Stimulated activated CD4-positive, alpha-beta T cell treated with anti-CD3 and anti-CD28 coated beads, Interleukin-2, amount 100 ng/mL, for 4 hours (primary cell): ENCODE measurements around the gene ERBB3.
"Not testable (repeated sequence)": the region's sequence is repeated elsewhere in the genome, so short reads cannot be mapped to it uniquely, and the experiment has no call there.

Experiments
- DNase-seq: peaks from one replicate; pipeline ENCODE4 v3.0.0-alpha.2; 2020; ENCODE audit warnings: low read depth

The ERBB3 gene

GRCh38 chr12:56116267-56117081 is 36.5 kb downstream of the ERBB3 start, which contains the start of gene RPL41:
TSS of gene RPL41 (plus strand) at chr12:56116633.
- DNase-seq: peak; percentile 88

- not testable (repeated sequence) for DNase-seq
Measured at GRCh38 chr12:56117082-56117706, 37.2 kb downstream of the ERBB3 start.

GRCh38 chr12:56117778-56118687 is 38.1 kb downstream of the ERBB3 start, which contains the start of gene ZC3H10:
TSS of gene ZC3H10 (plus strand) at chr12:56118266. CDS start at chr12:56120563, 2,297 bp downstream.
- peak; percentile 97 for DNase-seq

GRCh38 chr12:56118688-56119357 is 38.9 kb downstream of the ERBB3 start:
- DNase-seq: no peak

DNA sequence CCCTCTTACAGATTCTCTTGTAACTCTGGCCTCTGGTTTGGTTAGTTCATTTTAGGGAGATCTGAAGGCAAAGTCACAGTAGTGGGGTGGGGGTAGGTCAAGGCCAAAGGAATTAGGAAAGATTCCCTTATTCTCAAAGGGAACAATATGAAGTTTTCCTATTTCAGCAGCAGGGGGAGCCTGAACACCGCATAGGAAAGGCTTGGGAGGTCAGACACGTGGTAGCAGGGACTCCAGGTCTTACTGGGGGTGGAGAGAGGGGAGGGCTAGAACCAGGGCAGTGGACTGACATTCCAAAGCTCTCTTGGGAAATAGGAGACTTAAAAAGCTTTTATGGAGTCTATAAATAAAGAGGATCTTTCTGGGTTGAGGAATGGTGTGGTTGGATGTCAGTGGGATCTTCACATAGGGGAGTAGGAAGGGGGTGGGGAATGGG is 39.4 kb downstream of the ERBB3 start:
- DNase-seq: peak; percentile 51

GRCh38 chr12:56120158-56120846 is 40.3 kb downstream of the ERBB3 start:
- no peak for DNase-seq

- no peak for DNase-seq
Measured at GRCh38 chr12:56121204-56121870, 41.4 kb downstream of the ERBB3 start.

DNA sequence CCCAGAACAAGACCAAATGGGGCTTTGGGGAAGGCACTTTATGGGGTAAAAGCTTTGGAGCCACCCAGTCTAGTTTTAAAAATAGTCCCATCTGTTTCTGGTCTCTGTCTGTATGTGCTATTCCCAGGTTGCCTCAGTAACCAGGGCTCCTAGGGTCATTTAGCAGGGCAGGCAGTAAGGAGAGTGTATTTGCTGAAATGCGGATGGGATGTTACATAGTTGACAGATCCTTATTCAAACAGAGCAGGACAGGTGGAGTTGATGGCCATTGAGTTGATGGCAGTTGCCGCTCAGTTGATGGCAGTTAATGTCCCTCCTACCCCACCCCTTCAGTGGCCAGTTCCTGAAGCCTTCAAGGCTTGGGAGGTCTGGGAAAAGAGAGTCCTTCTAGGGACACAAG is 42.7 kb downstream of the ERBB3 start:
- no peak for DNase-seq

GRCh38 chr12:56124133-56124532 is 44.2 kb downstream of the ERBB3 start:
- DNase-seq: no peak

DNA sequence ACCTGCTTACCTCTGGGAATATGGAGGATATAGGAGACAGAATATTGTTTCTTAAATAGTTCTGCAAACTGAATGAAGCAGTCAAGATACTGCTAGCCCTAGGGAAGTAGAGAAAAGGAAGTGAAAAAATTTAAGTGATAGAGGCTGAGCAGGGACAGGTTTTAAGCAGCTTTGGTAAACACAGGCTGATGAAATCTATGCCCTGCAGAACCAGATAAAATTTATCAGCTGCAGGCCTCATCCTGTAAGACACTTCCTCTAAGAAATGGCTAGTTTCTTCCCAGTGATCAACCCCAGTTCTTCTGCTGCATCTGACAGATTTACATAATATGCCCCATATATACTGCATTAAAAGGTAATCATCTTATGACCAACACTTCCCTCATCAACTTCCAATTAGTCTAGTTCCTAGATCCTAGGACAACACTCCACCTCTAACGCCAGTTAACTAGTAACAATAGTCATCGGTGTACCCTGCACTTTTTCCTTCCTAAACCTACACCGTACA is 46.8 kb downstream of the ERBB3 start:
- DNase-seq: no peak

GRCh38 chr12:56127485-56127887 is 47.5 kb downstream of the ERBB3 start:
- no peak for DNase-seq

DNA sequence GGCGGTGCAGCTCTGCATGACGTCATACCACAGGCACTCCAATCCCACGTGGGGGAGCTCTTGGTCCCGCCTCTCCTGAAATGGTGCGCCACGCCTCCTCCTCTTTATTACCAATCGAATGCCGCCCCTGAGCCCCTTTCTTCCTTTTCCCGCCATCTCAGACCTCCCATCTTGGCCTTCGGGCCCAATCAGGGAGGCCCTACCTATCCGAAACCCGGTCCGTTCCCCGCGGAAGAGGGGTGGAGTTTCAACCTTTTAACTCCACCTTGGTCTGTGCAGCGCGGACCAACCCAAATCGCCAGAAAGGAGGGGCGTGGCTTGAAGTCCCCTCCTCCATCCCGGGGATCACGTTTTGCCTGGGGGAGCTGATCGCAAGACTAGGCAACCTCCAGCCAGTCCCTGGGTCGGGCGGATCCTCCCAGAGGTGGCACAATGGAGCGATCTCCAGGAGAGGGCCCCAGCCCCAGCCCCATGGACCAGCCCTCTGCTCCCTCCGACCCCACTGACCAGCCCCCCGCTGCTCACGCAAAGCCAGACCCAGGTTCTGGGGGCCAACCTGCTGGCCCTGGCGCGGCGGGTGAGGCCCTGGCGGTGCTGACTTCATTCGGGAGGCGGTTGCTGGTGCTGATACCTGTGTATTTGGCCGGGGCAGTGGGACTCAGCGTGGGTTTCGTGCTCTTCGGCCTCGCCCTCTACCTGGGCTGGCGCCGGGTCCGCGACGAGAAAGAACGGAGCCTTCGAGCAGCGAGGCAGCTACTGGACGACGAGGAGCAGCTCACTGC is 48.1 kb downstream of the ERBB3 start, which contains the start of gene ESYT1:
ESYT1 (plus strand) TSS at position 380 of the 782 bp plus-strand sequence; CDS start at position 433, 53 bp downstream.
- peak; percentile 97 for DNase-seq

GRCh38 chr12:56128670-56129205 is 48.8 kb downstream of the ERBB3 start:
- no peak for DNase-seq

GRCh38 chr12:56129206-56129941 is 49.4 kb downstream of the ERBB3 start:
- DNase-seq: peak; percentile 50

DNA sequence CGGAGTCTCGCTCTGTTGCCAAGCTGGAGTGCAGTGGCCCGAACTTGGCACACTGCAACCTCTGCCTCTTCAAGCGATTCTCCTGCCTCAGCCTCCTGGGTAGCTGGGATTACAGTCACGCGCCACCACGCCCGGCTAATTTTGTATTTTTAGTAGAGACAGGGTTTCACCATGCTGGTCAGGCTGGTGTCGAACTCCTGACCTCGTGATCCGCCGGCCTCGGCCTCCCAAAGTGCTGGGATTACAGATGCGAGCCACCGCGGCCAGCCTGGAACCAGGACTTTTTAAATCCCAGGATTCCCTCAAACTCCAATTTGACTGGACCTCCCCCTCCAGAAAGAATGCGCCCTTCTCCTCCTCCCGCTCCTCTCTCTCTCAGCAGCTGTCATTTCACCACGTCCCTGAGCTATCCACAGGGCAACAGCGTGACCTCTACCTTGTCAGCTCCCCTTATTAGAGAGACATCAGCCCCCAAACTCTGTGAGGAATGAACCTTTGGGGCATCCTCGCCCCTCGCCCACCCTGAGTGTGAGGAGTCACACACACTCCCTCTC is 50.1 kb downstream of the ERBB3 start:
- DNase-seq: no peak

DNA sequence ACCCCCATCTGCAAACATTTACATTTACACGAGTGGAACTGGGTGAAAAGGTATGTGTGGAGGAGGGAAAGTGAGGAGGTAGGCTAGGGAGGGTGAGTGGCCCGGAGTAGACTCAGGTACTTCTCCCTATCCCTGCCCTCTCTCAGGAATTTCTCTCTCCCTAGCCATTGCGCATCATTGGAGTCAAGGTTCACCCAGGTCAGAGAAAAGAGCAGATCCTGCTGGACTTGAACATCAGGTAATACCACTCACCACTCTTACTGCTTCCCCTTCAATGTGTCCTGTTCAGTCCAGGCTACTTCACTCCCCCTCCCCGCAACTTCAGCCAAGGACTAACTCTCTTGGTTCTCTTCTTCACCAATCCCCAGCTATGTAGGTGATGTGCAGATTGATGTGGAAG is 50.9 kb downstream of the ERBB3 start:
- DNase-seq: no peak

GRCh38 chr12:56134897-56135296 is 54.9 kb downstream of the ERBB3 start:
- no peak for DNase-seq
